ENCODE results near the gene CEL. TPM values are rescaled to one million over a fixed set of nuclear protein-coding genes. Genes with fewer than 3 reads are reported as not detected.

The CEL gene
- total and polyA plus RNA-seq, 2 experiments from 2014 or later = 0.27 to 2.3 TPM

GRCh38 chr9:133107245-133107722, 45.5 kb downstream of the CEL start (continued):
- TF ChIP-seq CTCF (conservative IDR thresholded peaks at IDR 0.05; ENCODE audit: low read depth in 2 of 2) (no peak), ETS1 (IDR thresholded peaks at IDR 0.05) (no peak), ZNF331 (CRISPR knock-in tag; IDR thresholded peaks at IDR 0.05; ENCODE audit: low read depth) (no peak), ZNF114 (CRISPR knock-in tag; IDR thresholded peaks at IDR 0.05) (no peak)

- no peak overlapping the region for H3K4me2 ChIP-seq
- ATAC-seq = no peak
- H3K36me3 ChIP-seq (ENCODE audit: insufficient read depth) = no peaks in the 10 kb centered on the region
- H4K20me1 ChIP-seq (replicated peaks; ENCODE audit: insufficient read depth) = no peaks in the 10 kb centered on the region; the same call in 1 of the 2 replicates
- no peak overlapping the region for H3K27ac ChIP-seq (ENCODE audit: low read depth)
- H3K79me2 ChIP-seq (replicated peaks; ENCODE audit: insufficient read depth) = no peaks in the 10 kb centered on the region
- Mint-ChIP-seq H3K27ac (no peak overlapping the region; the same call in 1 of the 2 replicates), H3K4me1 (peaks cover 4% of the 10 kb centered on the region), H3K9me3 (no peaks in the 10 kb centered on the region), H3K36me3 (ENCODE audit: low read depth) (peaks cover 10% of the 10 kb centered on the region), H3K27me3 (ENCODE audit: insufficient read depth, low read depth, poor library complexity) (peaks cover 7% of the 10 kb centered on the region), H3K4me3 (no peak overlapping the region)
- H3K27me3 ChIP-seq (ENCODE audit: insufficient read depth) = no peaks in the 10 kb centered on the region
- no peaks in the 10 kb centered on the region for H3F3A ChIP-seq (replicated peaks; ENCODE audit: low read depth)
- no peak for DNase-seq (ENCODE audit: low spot score)
- no peak overlapping the region for H3K4me3 ChIP-seq
- no peaks in the 10 kb centered on the region for H3K9me2 ChIP-seq (ENCODE audit: insufficient read depth)
- no peak overlapping the region for H2AFZ ChIP-seq
- no peaks in the 10 kb centered on the region for H3K4me1 ChIP-seq (ENCODE audit: insufficient read depth)
- TF ChIP-seq NANOG (IDR thresholded peaks at IDR 0.05; ENCODE audit: borderline replicate concordance) (no peak), CTCF (conservative IDR thresholded peaks at IDR 0.05; ENCODE audit: low read depth in 2 of 2) (no peak), EZH2phosphoT487 (IDR thresholded peaks at IDR 0.05; ENCODE audit: unreplicated experiment) (no peak), JUNB (IDR thresholded peaks at IDR 0.05; ENCODE audit: unreplicated experiment) (no peak), POLR2AphosphoS5 (IDR thresholded peaks at IDR 0.05; ENCODE audit: low read depth) (no peak), CREB1 (CRISPR knock-in tag; IDR thresholded peaks at IDR 0.05; ENCODE audit: low read depth) (no peak), REST (IDR thresholded peaks at IDR 0.05; ENCODE audit: unreplicated experiment) (no peak), ZNF114 (CRISPR knock-in tag; IDR thresholded peaks at IDR 0.05) (no peak), ZNF331 (CRISPR knock-in tag; IDR thresholded peaks at IDR 0.05; ENCODE audit: low read depth) (no peak), STAT1 (IDR thresholded peaks at IDR 0.05; ENCODE audit: unreplicated experiment) (no peak)
These were observed 46.4 kb downstream of the CEL start for GRCh38 chr9:133107961-133108793.
